Measurements from ENCODE around the gene PSME3IP1.

PSME3IP1 gene

DNA sequence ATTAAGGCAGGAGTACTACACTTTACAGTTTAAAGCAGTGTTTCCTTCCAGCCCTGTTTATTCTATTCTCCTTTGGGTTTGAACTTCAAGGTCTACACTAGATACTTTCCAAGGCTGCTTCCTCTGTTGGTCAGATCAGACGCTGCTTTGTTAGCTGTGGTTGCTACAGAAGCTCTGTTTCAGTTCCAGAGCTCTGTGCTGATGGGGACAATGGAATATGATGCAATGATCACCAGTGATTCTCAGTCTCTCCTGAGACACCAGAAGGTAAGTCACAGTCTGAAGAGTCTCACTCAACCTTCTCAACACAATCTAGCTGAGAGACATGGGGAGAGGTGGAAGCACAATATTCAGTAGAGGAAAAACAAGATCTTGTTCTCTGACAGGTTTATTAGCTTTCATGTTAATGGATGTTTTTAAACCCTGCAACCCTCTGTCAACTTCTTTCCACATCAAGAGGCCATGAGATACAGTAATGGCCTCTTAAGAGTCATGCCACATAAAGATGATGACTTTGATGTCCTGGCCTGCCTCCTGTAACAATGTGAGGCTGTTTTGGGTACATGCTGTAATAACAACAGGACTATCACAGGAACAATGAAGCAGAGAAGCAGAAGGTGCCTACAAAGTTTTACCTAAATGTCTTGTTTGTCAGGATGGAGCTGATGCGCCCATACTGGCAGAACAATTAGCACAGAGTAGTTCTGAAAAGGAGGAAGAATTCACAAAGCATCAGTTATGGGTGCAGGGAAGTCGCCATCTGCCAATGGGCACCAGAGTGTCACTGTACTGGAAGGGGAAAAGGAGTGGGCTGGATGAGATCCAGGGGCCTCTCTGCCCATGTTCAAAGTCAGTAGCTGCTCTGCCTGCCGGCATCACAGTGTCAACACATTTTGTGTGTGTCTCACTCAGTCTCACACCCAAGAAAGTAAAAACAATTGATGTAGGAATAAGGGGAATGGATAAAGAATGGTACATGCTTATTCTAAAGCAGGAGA is 33.4 kb downstream of the PSME3IP1 start:
- DNase-seq, result no peak
- in situ Hi-C loops (cut with HindIII; ENCODE audit: low pct_ligation_motif_present, low sequenced_read_pairs), result no loop called here
- Histone ChIP-seq H3K4me3 (ENCODE audit: low read depth, low read length) (no peak overlapping the region), H3K36me3 (replicated peaks) (peaks cover 22% of the 10 kb centered on the region), H3K27me3 (replicated peaks) (no peaks in the 10 kb centered on the region), H3K27ac (no peak overlapping the region)
- TF ChIP-seq CTCF (IDR thresholded peaks at IDR 0.05; ENCODE audit: low read depth, low read length, missing control alignments), result no peak

DNA sequence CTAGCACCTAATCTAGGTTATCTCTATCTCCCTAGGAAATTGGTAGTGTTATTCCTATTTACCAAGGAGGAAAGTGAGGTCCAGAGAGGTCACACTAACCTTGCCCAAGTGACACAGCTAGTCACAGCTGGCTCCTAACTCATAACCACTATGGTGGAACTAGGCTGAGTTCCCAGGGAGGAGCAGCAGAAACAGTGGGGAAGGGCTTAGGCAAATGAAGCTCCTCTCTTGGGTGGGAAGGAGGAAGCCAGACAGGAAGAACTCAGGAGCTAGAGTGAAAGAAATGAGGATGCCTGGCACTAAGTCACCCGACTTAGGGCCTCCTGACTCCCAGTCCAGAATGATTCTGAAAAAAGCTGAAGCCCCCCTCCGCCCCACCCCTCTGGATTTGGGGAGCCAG is 34.5 kb downstream of the PSME3IP1 start:
- Histone ChIP-seq H3K4me3 (ENCODE audit: low read depth, low read length) (no peak overlapping the region), H3K36me3 (replicated peaks) (peaks cover 22% of the 10 kb centered on the region), H3K27me3 (replicated peaks) (no peaks in the 10 kb centered on the region), H3K27ac (no peak overlapping the region)
- in situ Hi-C loops (cut with HindIII; ENCODE audit: low pct_ligation_motif_present, low sequenced_read_pairs), result no loop called here
- no peak for DNase-seq
- no peak for TF ChIP-seq CTCF (IDR thresholded peaks at IDR 0.05; ENCODE audit: low read depth, low read length, missing control alignments)

DNA sequence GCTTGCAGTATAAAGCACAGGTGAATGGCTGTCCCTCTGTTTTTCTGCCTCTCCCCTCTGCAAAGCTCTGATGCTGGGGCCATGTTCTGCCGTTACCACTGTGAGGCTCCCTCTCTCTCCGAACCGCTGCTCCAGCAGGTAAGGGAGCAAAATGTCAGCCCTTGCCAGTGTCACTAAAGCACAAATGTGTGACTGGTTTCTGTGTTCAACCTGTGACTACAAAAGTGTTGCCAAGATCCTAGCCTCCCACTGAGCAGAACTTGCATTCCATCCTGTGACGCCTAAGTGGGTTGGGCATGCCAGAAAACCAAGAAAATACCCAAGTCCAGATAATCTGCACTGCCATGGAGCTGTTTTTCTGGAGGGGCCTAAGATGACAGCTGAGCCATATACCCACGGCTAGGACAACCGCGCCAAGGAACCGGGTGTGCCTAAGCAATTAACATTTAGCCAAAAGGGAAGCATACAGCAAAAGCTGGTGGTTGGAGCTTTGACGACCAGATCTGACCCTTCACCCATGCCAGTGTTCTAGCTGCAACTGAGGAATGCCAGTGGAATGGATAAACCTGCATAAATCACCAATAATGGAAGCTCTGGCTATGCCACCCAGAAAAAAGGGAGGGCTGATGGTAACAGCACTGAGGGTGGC is 35.0 kb downstream of the PSME3IP1 start:
- no peak overlapping the region for H3K27ac ChIP-seq
- in situ Hi-C loops (cut with HindIII; ENCODE audit: low pct_ligation_motif_present, low sequenced_read_pairs), result no loop called here
- DNase-seq, result peak; percentile 12
- no peaks in the 10 kb centered on the region for H3K27me3 ChIP-seq (replicated peaks)
- H3K36me3 ChIP-seq (replicated peaks), result peaks cover 22% of the 10 kb centered on the region
- no peak for TF ChIP-seq CTCF (IDR thresholded peaks at IDR 0.05; ENCODE audit: low read depth, low read length, missing control alignments)
- no peak overlapping the region for H3K4me3 ChIP-seq (ENCODE audit: low read depth, low read length)

GRCh38 chr16:57149391-57149790 is 36.4 kb downstream of the PSME3IP1 start:
- DNase-seq, result no peak
- no peak overlapping the region for H3K4me3 ChIP-seq (ENCODE audit: low read depth, low read length)
- no peak overlapping the region for H3K27ac ChIP-seq
- no peaks in the 10 kb centered on the region for H3K27me3 ChIP-seq (replicated peaks)
- peaks cover 20% of the 10 kb centered on the region for H3K36me3 ChIP-seq (replicated peaks)
- in situ Hi-C loops (cut with HindIII; ENCODE audit: low pct_ligation_motif_present, low sequenced_read_pairs), result no loop called here
- no peak for TF ChIP-seq CTCF (IDR thresholded peaks at IDR 0.05; ENCODE audit: low read depth, low read length, missing control alignments)

DNA sequence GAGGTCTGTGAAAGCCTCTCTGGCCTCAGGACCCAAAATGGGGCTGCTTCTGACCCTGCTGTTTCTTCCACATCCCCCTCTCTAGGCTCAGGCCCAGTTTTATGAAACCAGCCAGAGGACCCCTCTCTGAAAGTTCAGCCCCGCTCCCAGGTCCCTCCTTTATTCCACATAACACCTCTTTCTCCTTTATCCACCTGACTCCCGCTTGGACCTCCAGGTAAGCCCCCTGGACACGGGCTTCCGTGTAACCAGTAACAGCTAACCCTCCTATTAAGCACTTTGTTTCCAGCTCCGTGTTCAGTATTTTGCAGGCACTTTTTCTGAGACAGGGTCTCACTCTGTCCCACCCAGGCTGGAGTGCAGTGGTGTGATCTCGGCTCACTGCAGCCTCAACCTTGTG is 37.4 kb downstream of the PSME3IP1 start:
- no peak overlapping the region for H3K4me3 ChIP-seq (ENCODE audit: low read depth, low read length)
- no peak overlapping the region for H3K27ac ChIP-seq
- no peak for TF ChIP-seq CTCF (IDR thresholded peaks at IDR 0.05; ENCODE audit: low read depth, low read length, missing control alignments)
- peaks cover 14% of the 10 kb centered on the region for H3K36me3 ChIP-seq (replicated peaks)
- H3K27me3 ChIP-seq (replicated peaks), result no peaks in the 10 kb centered on the region
- no peak for DNase-seq
- in situ Hi-C loops (cut with HindIII; ENCODE audit: low pct_ligation_motif_present, low sequenced_read_pairs), result no loop called here

Measured in brain microvascular endothelial cell (primary cell).